ENCODE results near the gene PDE12.
A peak's percentile ranks its signal among the peaks of the same experiment; 100 is the strongest.
"Not testable (repeated sequence)": the region's sequence is repeated elsewhere in the genome, so short reads cannot be mapped to it uniquely, and the experiment has no call there.

The PDE12 gene

GRCh38 chr3:57587905-57588304, 31.8 kb downstream of the PDE12 start:
- no peak for DNase-seq

GRCh38 chr3:57592306-57592705, 36.2 kb downstream of the PDE12 start:
- DNase-seq, result no peak

- DNase-seq, result no peak
Measured at GRCh38 chr3:57594144-57594543, 38.1 kb downstream of the PDE12 start.

GRCh38 chr3:57594576-57594975, 38.5 kb downstream of the PDE12 start:
- no peak for DNase-seq

- peak; percentile 70 for DNase-seq
Measured at GRCh38 chr3:57596495-57597126, 40.5 kb downstream of the PDE12 start.

- peak; percentile 100 for DNase-seq
Measured at GRCh38 chr3:57597127-57597923, 41.3 kb downstream of the PDE12 start, which contains the start of gene ARF4. TSS of gene ARF4 (minus strand) at chr3:57597344. CDS start at chr3:57597140, 204 bp downstream.

- DNase-seq, result no peak
Measured at GRCh38 chr3:57598765-57599360, 42.8 kb downstream of the PDE12 start.

- DNase-seq, result no peak
Measured at GRCh38 chr3:57600195-57600594, 44.1 kb downstream of the PDE12 start.

GRCh38 chr3:57604971-57605370, 48.9 kb downstream of the PDE12 start:
- DNase-seq, result no peak

GRCh38 chr3:57605683-57606082, 49.6 kb downstream of the PDE12 start:
- DNase-seq, result no peak

- DNase-seq, result not testable (repeated sequence)
Measured at GRCh38 chr3:57611870-57612269, 55.8 kb downstream of the PDE12 start.

GRCh38 chr3:57616233-57616632, 60.2 kb downstream of the PDE12 start:
- DNase-seq, result no peak

Data from CD4-positive, alpha-beta T cell treated with Interleukin-10 for 1 hour (primary cell).